SK-N-SH (cell line): ENCODE results near the gene MTUS2. TPM values are rescaled to one million over a fixed set of nuclear protein-coding genes. Genes with fewer than 3 reads are reported as not detected.

Experiments used
- CTCF ChIA-PET: fragments of 300-600, 350-600 bp; formaldehyde crosslinking; extraction: SDS; loops from one replicate; lab custom pipeline; 2021; lab: Yijun Ruan, JAX
- POLR2A ChIA-PET: fragments of 350-600 bp; sonication (Branson Sonifier 250); formaldehyde crosslinking; extraction: SDS; loops from one replicate; lab custom pipeline; 2020; ENCODE audit warnings: antibody characterized with exemption, inconsistent platforms; lab: Yijun Ruan, JAX
- DNase-seq: peaks from one replicate; pipeline ENCODE4 v3.0.0; 2012
- H2AFZ ChIP-seq: fragments of 200-600 bp; sonication (generic); 2 replicates; pipeline ENCODE4 v1.8.1; 2016; ENCODE audit warnings: antibody characterized with exemption, mild to moderate bottlenecking, low read depth
- H3F3A ChIP-seq: fragments of 200-600 bp; sonication (generic); replicated peaks from 2 replicates; pipeline ENCODE3; 2016; ENCODE audit warnings: antibody characterized with exemption, mild to moderate bottlenecking; ENCODE audit not compliant: insufficient read depth
- H3K27ac ChIP-seq, 2 experiments: fragments of 200-500 bp in 1 of 2; fragments of 200-600 bp in 1 of 2; sonication (Bioruptor generic) in 1 of 2; sonication (generic), shearing (Covaris generic) in 1 of 2; 2 replicates each; pipeline versions ENCODE4 v1.5.1 to v1.6.1; 2014 to 2016; ENCODE audit warnings: low read depth in 2 of 2, inconsistent platforms in 1 of 2, low read length in 1 of 2, mild to moderate bottlenecking in 1 of 2, mixed read lengths in 1 of 2
- H3K27me3 ChIP-seq: fragments of 200-600 bp; sonication (generic), shearing (Covaris generic); 2 replicates; pipeline ENCODE4 v1.6.1; 2016; ENCODE audit warnings: mixed run types; ENCODE audit not compliant: insufficient read depth
- H3K36me3 ChIP-seq, 2 experiments: fragments of 200-500 bp in 1 of 2; fragments of 200-600 bp in 1 of 2; sonication (Bioruptor generic) in 1 of 2; sonication (generic) in 1 of 2; replicated peaks in 1 of 2; 2 replicates each; pipeline versions ENCODE3 to v1.5.1; 2014 to 2016; ENCODE audit warnings: low read length in 1 of 2, mild to moderate bottlenecking in 1 of 2; ENCODE audit not compliant: insufficient read depth in 2 of 2, control insufficient read depth in 1 of 2
- H3K4me1 ChIP-seq, 2 experiments: fragments of 200-500 bp in 1 of 2; fragments of 200-600 bp in 1 of 2; sonication (Bioruptor generic) in 1 of 2; sonication (generic), shearing (Covaris generic) in 1 of 2; 2 replicates each; pipeline versions ENCODE4 v1.5.1 to v1.6.1; 2014 to 2016; ENCODE audit warnings: low read depth in 1 of 2, low read length in 1 of 2, mixed run types in 1 of 2; ENCODE audit not compliant: insufficient read depth in 2 of 2, control insufficient read depth in 1 of 2
- H3K4me2 ChIP-seq: fragments of 200-600 bp; sonication (generic), shearing (Covaris generic); 2 replicates; pipeline ENCODE4 v1.6.1; 2017; ENCODE audit warnings: mixed run types
- H3K4me3 ChIP-seq, 2 experiments: fragments of 200-500 bp in 1 of 2; fragments of 200-600 bp in 1 of 2; sonication (Bioruptor generic) in 1 of 2; sonication (generic), shearing (Covaris generic) in 1 of 2; 2 replicates each; pipeline versions ENCODE4 v1.5.1 to v1.8.1; 2014 to 2016; ENCODE audit warnings: low read depth in 2 of 2, inconsistent platforms in 1 of 2, low read length in 1 of 2, mild to moderate bottlenecking in 1 of 2, mixed read lengths in 1 of 2, moderate library complexity in 1 of 2
- H3K79me2 ChIP-seq: fragments of 200-600 bp; sonication (generic); 2 replicates; pipeline ENCODE4 v1.8.1; 2017; ENCODE audit warnings: mild to moderate bottlenecking; ENCODE audit not compliant: insufficient read depth
- H3K9ac ChIP-seq: fragments of 200-600 bp; sonication (generic); 2 replicates; pipeline ENCODE4 v1.6.1; 2017; ENCODE audit warnings: mixed run types
- H3K9me2 ChIP-seq: fragments of 200-600 bp; sonication (generic); 2 replicates; pipeline ENCODE4 v1.6.1; 2017; ENCODE audit warnings: mixed run types
- H3K9me3 ChIP-seq: fragments of 200-600 bp; sonication (generic); 2 replicates; pipeline ENCODE4 v1.6.1; 2017; ENCODE audit warnings: mixed run types, mild to moderate bottlenecking, moderate library complexity
- H4K20me1 ChIP-seq: fragments of 200-600 bp; sonication (generic); 2 replicates; pipeline ENCODE4 v1.6.1; 2017; ENCODE audit warnings: mild to moderate bottlenecking, mixed run types; ENCODE audit not compliant: insufficient read depth
- CHD2 ChIP-seq: fragments of 150-350 bp; IDR thresholded peaks from 2 replicates; pipeline ENCODE4 v1.6.1; 2018; ENCODE audit warnings: low read length; ENCODE audit not compliant: partially characterized antibody
- ELF1 ChIP-seq: IDR thresholded peaks from 2 replicates; pipeline ENCODE4 v1.4.0; 2012
- EZH2phosphoT487 ChIP-seq: fragments of 200-600 bp; sonication (generic); IDR thresholded peaks from 2 replicates; pipeline ENCODE4 v1.6.1; 2017; ENCODE audit warnings: low read depth, mixed run types, mild to moderate bottlenecking, antibody characterized with exemption, moderate library complexity, borderline replicate concordance
- GABPA ChIP-seq: IDR thresholded peaks from 2 replicates; pipeline ENCODE4 v1.4.0; 2012; ENCODE audit warnings: low read depth, mild to moderate bottlenecking
- GATA2 ChIP-seq: sonication (generic); formaldehyde crosslinking; IDR thresholded peaks from 2 replicates; pipeline ENCODE4 v1.5.0; 2020; ENCODE audit warnings: mild to moderate bottlenecking, missing genetic modification reagents
- JUND ChIP-seq: IDR thresholded peaks from 2 replicates; pipeline ENCODE4 v1.4.0; 2012
- MAX ChIP-seq: IDR thresholded peaks from 2 replicates; pipeline ENCODE4 v1.4.0; 2012; ENCODE audit warnings: low read depth
- MEF2A ChIP-seq: IDR thresholded peaks from 2 replicates; pipeline ENCODE4 v1.4.0; 2012; ENCODE audit warnings: low read depth, borderline replicate concordance
- MXI1 ChIP-seq: IDR thresholded peaks from 2 replicates; pipeline ENCODE4 v1.6.1; 2012; ENCODE audit warnings: mild to moderate bottlenecking, low read depth, low read length, improper control_type of control experiment
- NFIC ChIP-seq: IDR thresholded peaks from 2 replicates; pipeline ENCODE4 v1.4.0; 2012; ENCODE audit warnings: borderline replicate concordance
- PBX3 ChIP-seq: IDR thresholded peaks from 2 replicates; pipeline ENCODE4; 2012
- POLR2AphosphoS5 ChIP-seq: IDR thresholded peaks from 2 replicates; pipeline ENCODE4 v1.6.1; 2012; ENCODE audit warnings: low read depth, low read length
- RCOR1 ChIP-seq: fragments of 150-350 bp; IDR thresholded peaks from 2 replicates; pipeline ENCODE4 v1.6.1; 2017; ENCODE audit warnings: antibody characterized with exemption, low read length
- RFX5 ChIP-seq: IDR thresholded peaks from 2 replicates; pipeline ENCODE4 v1.6.1; 2012; ENCODE audit warnings: mild to moderate bottlenecking, improper control_type of control experiment, low read length
- RXRA ChIP-seq: IDR thresholded peaks from 2 replicates; pipeline ENCODE4 v1.4.0; 2012; ENCODE audit warnings: low read depth, mild to moderate bottlenecking, borderline replicate concordance
- USF1 ChIP-seq: IDR thresholded peaks from 2 replicates; pipeline ENCODE4 v1.4.0; 2012; ENCODE audit warnings: low read depth, borderline replicate concordance
- ZBTB33 ChIP-seq: IDR thresholded peaks from 2 replicates; pipeline ENCODE4 v1.4.0; 2012; ENCODE audit warnings: low read depth, borderline replicate concordance
- WGBS: methylation state at CpG from one replicate; pipeline ENCODE4 v1.1.6; 2017; ENCODE audit warnings: low lambda C conversion rate; 5-methylcytosine and 5-hydroxymethylcytosine counted together
- polyA plus RNA-seq, 3 experiments: library from polyadenylated mRNA; depleted of rRNA; stranded (reverse); fragments of >200 nt; gene quantifications; 2 replicates each; pipeline ENCODE4 v1.2.3, GENCODE V29; 2012

Gene MTUS2
- polyA plus RNA-seq, 1 of the 3 experiments (the other 2 are of a cell fraction), result 1.7 TPM

DNA sequence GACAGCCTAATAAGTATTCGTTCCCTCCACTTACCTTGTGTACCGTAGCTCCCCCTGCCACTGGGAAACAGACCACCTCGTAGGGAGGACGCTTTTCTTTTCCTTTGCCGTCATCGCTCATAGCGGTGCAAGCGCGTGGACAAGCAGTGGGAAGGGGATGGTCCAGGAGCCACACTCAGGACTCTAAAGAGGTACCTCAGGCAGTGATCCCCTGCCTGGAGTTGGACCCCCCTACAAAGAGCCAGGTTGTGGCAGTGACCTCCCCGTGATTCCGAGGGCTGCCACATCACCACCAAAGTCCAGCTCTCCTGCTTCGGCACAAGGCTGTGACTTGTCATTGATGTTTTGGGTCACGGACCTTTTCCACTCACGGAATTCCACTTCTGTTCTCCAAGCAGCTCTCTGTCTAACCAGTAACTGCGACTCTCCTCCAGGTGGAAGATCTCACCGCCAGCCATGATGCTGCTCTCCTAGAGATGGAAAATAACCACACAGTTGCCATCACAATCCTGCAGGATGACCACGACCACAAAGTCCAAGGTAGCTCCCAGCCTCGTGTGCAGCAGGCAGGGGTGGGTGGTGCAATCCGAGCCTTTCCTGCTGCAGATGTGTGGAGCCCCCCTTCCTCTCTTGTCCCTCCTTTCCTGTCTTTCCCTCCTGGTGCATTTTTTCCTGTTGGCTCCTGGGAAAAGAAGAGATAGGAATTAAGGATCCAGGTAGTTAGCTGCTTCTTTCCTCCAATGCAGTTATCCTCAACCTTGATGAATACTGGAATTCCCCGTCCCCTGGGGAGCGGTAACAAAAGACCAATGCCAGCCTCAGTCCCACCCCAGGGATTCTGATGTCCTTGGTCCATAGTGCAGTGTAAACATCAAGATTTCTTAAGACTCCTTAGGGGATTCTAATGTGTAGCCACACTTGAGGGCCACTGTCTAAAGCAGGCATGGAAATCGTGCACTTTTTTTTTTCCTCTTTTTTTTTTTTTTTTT lies 667.6 kb downstream of the MTUS2 start:
- H3K27me3 ChIP-seq, result no peaks in the 10 kb centered on the region
- 85% methylated on average over 20 of the region's 22 CpGs for WGBS
- POLR2A ChIA-PET, result no interaction called here

More for the DNA sequence above, 667.6 kb downstream of the MTUS2 start:
- Histone ChIP-seq H3K4me2 (no peak overlapping the region), H3F3A (no peaks in the 10 kb centered on the region), H2AFZ (no peak overlapping the region), H3K36me3 (no peaks in the 10 kb centered on the region), H3K9me2 (no peaks in the 10 kb centered on the region), H3K9ac (no peak overlapping the region), H3K27ac (no peak overlapping the region), H3K4me1 (peaks cover 0 to 24% of the 10 kb centered on the region in 2 experiments; a peak in 2 of 4 replicates), H3K79me2 (no peaks in the 10 kb centered on the region), H3K4me3 (no peak overlapping the region), H4K20me1 (no peaks in the 10 kb centered on the region), H3K9me3 (no peaks in the 10 kb centered on the region)
- no peak for DNase-seq
- TF ChIP-seq MXI1 (no peak), USF1 (no peak), POLR2AphosphoS5 (no peak), JUND (no peak), CHD2 (no peak), NFIC (no peak), ELF1 (no peak), PBX3 (no peak), GABPA (no peak), RCOR1 (no peak), GATA2 (CRISPR knock-in tag) (no peak), ZBTB33 (no peak), RXRA (no peak), MAX (no peak), RFX5 (no peak), EZH2phosphoT487 (no peak), MEF2A (no peak)
- CTCF ChIA-PET, result interaction anchor here (0.8 to 4.4 kb wide), 4 partner anchors 10 to 20 kb away, joined by 3 to 21 read pairs (median 8); no protein-coding TSS in a partner anchor
